ENCODE results near the gene AAK1. TPM values are rescaled to one million over a fixed set of nuclear protein-coding genes. Genes with fewer than 3 reads are reported as not detected.
A peak's percentile ranks its signal among the peaks of the same experiment; 100 is the strongest.

The AAK1 gene
- total RNA-seq, 1 donor from 2014 or later: 72.6 TPM

DNA sequence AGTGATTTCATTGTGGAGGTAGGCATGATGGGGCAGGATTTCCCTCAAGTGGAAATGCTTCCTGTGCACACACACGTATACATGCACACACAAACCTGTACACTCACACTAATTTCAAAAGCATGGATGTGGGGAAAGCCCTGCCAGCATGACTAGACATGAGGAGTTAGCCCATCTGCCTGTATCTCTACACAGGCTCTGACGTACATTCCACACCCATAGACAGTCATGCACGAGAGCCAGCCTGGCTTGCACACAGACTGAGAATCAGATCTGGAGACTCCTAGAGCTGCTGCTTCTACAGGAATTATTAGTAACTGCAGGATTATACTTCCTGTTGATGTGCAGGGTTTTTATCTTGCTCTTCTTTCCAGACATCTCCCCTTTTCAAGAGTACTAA is 179.0 kb downstream of the AAK1 start:
- H3K9me3 ChIP-seq: no peaks in the 10 kb centered on the region
- DNase-seq: no peak
- ATAC-seq: peak; percentile 41
- peaks cover 20% of the 10 kb centered on the region for H3K36me3 ChIP-seq
- H3K4me1 ChIP-seq: no peaks in the 10 kb centered on the region
- intact Hi-C loops (cut with DNase I): no loop called here
- TF ChIP-seq, protein P1, sequence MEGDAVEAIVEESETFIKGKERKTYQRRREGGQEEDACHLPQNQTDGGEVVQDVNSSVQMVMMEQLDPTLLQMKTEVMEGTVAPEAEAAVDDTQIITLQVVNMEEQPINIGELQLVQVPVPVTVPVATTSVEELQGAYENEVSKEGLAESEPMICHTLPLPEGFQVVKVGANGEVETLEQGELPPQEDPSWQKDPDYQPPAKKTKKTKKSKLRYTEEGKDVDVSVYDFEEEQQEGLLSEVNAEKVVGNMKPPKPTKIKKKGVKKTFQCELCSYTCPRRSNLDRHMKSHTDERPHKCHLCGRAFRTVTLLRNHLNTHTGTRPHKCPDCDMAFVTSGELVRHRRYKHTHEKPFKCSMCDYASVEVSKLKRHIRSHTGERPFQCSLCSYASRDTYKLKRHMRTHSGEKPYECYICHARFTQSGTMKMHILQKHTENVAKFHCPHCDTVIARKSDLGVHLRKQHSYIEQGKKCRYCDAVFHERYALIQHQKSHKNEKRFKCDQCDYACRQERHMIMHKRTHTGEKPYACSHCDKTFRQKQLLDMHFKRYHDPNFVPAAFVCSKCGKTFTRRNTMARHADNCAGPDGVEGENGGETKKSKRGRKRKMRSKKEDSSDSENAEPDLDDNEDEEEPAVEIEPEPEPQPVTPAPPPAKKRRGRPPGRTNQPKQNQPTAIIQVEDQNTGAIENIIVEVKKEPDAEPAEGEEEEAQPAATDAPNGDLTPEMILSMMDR (IDR thresholded peaks at IDR 0.05): no peak
- no peak overlapping the region for H3K27ac ChIP-seq
- H3K4me3 ChIP-seq: no peak overlapping the region
- H3K27me3 ChIP-seq: no peaks in the 10 kb centered on the region

DNA sequence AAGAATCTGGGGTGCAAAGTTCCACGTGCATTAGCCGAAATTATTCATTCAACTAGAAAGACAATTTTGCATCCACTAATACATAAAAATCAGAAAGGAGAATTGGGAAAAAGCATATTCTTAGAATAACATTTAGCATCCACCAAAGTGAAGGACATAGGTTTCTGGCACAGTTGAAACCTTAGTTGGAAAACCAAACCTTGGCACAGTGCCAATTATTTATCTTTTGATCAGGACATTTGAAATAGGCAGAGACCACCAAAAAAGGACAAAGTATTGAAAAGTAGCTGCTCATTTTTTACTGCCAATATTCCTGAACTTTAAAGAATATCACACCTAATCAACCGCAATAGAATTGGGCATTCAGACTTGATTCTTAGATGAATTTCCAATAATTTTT is 180.8 kb downstream of the AAK1 start:
- H3K36me3 ChIP-seq: peaks cover 20% of the 10 kb centered on the region
- intact Hi-C loops (cut with DNase I): no loop called here
- no peak overlapping the region for H3K4me3 ChIP-seq
- no peaks in the 10 kb centered on the region for H3K9me3 ChIP-seq
- H3K4me1 ChIP-seq: no peaks in the 10 kb centered on the region
- DNase-seq (no peak), ATAC-seq (no peak)
- no peaks in the 10 kb centered on the region for H3K27me3 ChIP-seq
- TF ChIP-seq, protein P1 (IDR thresholded peaks at IDR 0.05): no peak
- H3K27ac ChIP-seq: no peak overlapping the region

DNA sequence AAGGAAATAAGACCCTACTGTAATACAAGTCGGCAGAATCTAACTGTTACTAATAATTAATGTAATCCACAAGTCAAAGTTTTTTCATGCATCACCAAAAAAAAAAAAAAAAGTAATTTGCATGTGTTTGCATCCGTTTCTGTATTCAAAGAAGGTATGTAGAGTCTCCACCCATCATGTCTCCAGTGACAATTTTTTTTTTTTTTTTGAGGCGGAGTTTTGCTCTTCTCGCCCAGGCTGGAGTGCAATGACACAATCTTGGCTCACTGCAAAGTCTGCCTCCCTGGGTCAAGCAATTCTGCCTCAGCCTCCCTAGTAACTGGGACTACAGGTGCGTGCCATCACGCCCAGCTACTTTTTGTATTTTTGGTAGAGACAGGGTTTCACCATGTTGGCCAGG is 182.1 kb downstream of the AAK1 start:
- no peaks in the 10 kb centered on the region for H3K27me3 ChIP-seq
- H3K4me1 ChIP-seq: no peaks in the 10 kb centered on the region
- no peak overlapping the region for H3K27ac ChIP-seq
- no peak overlapping the region for H3K4me3 ChIP-seq
- intact Hi-C loops (cut with DNase I): no loop called here
- no peak for DNase-seq
- peaks cover 20% of the 10 kb centered on the region for H3K36me3 ChIP-seq
- TF ChIP-seq, protein P1 (IDR thresholded peaks at IDR 0.05): no peak
- no peak for ATAC-seq
- no peaks in the 10 kb centered on the region for H3K9me3 ChIP-seq

DNA sequence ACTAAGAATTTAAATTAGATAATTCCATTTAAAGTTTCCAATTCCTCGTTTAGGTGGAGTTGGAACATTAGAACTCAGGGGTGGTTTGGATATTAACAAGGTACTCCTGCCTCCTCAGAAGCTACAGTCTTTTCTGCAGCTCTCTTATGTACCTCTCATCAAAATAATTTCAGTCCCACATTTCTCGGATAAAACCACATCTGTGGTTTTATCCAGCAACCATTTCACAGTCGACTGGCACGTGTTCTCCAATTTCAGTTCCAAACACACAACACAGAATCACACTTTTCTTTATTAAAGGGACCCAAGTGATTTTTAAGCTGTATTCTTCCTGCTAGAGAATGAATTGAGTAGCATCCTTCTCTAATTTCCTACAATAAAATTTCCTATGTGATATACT is 183.6 kb downstream of the AAK1 start:
- peaks cover 7% of the 10 kb centered on the region for H3K36me3 ChIP-seq
- no peaks in the 10 kb centered on the region for H3K27me3 ChIP-seq
- ATAC-seq (no peak), DNase-seq (no peak)
- H3K9me3 ChIP-seq: no peaks in the 10 kb centered on the region
- H3K4me3 ChIP-seq: no peak overlapping the region
- TF ChIP-seq, protein P1 (IDR thresholded peaks at IDR 0.05): no peak
- H3K27ac ChIP-seq: no peak overlapping the region
- intact Hi-C loops (cut with DNase I): no loop called here
- H3K4me1 ChIP-seq: no peaks in the 10 kb centered on the region

DNA sequence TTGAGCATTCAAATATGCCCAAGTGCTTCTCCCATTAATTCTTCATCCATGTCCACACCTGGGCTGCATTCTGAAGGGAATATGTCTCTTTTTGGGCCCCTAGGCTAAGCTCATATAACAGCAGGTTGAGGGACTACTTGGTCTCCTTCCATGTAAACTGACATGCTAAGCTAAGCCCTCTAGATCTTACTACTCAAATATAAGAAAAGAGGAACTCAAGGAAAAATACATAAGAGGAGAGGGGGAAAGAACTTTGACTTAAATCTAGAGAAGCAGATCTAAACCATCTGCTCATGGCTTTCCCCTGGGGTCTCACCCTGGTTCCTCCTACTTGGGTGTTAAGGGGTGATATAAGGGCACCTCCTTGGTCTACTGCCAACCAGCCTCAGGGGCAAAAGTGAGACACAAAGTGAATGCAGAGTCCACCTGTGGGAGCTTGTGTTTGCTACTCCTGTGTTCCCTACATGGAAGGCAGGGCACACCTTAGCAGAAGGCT is 186.5 kb downstream of the AAK1 start:
- ATAC-seq: no peak

More for the DNA sequence above, 186.5 kb downstream of the AAK1 start:
- Histone ChIP-seq H3K27ac (no peak overlapping the region), H3K4me1 (no peaks in the 10 kb centered on the region), H3K36me3 (no peaks in the 10 kb centered on the region), H3K27me3 (no peaks in the 10 kb centered on the region), H3K9me3 (no peaks in the 10 kb centered on the region), H3K4me3 (no peak overlapping the region)
- intact Hi-C loops (cut with DNase I): no loop called here
- TF ChIP-seq, protein P1 (IDR thresholded peaks at IDR 0.05): no peak
- DNase-seq: no peak

Data from upper lobe of right lung (tissue), 1 donor.